Stimulated activated CD8-positive, alpha-beta memory T cell treated with anti-CD3 and anti-CD28 coated beads, Interleukin-7, amount 100 ng/mL, for 1 hour (primary cell): ENCODE measurements around the gene TMEM45B.
"Not testable (repeated sequence)": the region's sequence is repeated elsewhere in the genome, so short reads cannot be mapped to it uniquely, and the experiment has no call there.

Source experiments
- DNase-seq, 2 donors: peaks; one replicate each; pipeline ENCODE4 v3.0.0-alpha.2; 2020; ENCODE audit warnings: low read depth in 2 of 2

Gene TMEM45B

DNA sequence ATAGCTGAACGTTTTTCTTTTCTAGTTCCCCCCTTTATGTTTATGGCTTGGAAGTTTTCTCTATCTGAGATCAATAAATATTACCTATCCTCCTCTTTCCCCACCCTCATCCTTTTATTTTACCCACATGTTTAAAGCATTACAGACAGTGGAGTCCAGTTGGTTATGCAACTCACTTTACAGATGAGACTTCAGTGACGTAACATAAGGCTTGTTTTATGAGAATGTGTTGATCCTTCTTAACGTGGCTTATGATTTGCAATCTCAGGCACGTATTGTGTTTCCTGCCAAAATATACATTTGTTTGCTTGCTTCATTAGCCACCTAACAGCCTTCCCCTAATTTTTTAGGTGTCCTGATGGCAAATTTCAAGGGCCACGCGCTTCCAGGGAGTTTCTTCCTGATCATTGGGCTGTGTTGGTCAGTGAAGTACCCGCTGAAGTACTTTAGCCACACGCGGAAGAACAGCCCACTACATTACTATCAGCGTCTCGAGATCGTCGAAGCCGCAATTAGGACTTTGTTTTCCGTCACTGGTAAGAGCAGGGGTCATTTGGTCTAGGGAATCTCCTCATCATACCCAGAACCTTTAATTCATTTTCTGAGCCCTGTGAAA, 36.6 kb downstream of the TMEM45B start:
- DNase-seq = no peak

DNA sequence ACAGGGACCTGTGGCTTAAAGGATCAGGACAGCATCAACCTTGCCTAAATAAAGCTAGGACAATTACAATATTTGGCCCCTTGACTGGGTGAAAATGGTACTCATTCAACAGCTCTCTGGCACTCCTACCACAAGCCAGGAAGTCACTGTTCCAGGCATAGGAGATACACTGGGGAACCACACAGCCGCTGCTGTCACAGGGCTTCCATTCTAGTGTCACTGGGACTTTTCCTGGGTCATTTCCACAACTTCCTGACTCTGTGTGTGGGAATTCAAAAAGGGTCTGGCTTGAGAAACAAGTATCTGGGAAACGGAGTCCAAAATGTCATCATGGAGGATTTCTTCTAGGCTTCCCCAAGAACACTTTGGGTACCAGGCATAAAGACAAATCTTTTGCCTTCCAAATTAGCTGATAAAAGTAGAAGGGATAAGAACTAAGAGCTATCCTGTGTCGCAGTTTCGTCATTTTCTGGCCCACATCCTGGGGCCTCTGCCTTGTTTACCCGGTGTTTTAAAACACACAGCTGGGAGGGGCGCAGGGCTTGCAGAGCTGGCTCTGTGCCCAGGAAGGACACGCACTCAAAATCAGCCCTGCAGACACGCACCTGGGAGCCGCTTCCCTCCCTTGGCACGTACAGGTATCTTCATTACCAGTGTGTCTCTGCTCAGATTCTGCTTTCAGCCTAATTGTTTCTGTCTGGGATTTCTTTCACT, 38.0 kb downstream of the TMEM45B start:
- peak in 1 of 2 donors; percentile 19 for DNase-seq

DNA sequence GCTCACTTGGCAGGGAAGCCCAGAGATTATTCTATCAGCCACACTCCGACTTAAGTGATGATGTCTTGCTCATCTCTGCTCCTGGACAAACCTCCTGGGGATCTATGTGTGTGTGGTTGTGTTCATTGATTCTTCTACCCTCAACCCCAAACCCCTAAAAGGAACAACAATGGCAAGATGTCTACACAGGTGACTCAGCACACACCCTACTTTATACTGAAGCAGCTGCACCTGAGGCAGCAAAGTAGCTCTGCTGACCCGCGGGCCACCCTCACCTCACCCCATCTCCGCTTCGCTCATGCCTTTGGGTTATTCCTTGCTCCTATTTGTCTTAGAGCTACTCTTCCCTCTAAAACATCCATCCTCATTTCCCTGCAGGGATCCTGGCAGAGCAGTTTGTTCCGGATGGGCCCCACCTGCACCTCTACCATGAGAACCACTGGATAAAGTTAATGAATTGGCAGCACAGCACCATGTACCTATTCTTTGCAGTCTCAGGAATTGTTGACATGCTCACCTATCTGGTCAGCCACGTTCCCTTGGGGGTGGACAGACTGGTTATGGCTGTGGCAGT, 38.7 kb downstream of the TMEM45B start:
- DNase-seq = no peak

DNA sequence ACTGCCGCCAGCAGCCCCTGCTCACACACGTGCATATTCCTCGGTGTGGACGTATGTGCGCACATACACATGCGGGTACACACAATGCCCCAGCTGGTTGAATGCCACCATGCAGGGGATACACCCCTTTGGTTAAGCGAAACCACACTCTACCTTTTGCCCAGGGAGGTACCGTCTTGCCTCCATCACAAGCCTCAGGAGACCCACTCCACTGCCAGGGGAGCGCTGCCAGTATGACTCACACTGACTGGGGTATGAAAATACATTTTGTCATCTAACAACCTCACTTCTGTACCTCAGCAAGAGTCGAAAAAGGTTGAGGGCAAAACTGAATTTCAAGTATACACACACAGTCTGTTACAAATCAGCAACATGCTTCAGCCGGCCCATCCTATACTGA, 39.4 kb downstream of the TMEM45B start:
- no peak for DNase-seq

DNA sequence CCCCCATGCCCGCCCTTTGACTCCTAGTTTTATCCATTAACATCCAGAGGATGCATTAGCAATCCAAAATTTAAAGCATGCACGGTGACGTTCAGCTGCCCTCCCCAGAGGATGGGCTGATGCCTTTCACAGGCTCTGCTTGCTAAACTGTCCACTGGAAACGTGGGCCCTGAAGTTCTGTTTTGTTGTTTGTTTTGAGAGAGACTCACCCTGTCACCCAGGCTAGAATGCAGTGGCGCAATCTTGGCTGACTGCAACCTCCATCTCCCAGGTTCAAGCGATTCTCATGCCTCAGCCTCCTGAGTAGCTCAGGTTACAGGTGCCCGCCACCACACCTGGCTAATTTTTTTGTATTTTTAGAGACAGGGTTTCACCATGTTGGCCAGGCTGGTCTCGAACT, 40.4 kb downstream of the TMEM45B start:
- DNase-seq = no peak

DNA sequence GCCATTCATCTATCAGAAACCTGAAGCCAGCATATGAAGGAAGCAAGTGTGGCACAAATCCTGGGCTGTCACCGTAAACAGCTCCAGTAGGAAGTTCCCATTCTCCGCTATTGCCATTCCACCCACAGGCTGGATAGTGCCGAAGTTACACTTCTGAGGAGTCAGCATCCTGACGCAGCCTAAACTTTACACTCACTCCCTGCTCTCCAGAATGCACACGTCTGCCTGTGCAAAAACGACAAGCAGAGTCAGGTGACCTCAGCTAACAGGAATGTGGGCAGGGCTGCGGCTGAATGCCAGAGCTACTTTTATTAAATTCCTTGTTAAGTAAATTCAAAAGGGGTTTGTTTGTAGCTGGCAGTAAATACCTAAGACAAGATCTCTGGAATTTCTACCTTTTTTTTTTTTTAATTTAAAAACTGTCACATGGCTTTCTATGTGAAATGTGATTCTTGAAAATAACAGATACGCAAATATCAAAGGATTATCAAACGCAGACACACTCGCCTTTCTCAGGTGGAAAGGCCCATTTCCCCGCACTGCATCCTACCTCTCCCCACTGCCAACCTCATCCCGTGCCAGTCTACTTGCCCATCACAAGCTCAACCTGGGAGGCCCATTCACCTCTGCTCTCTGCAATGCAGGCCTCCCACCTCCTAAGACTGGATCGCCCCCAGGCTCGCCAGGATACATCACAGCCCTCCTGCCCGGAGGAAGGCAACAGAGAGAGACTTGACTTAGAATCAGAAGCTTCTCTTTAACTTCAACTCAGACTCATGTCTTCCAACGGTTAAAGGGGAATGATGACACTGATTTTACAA, 46.3 kb downstream of the TMEM45B start:
- no peak for DNase-seq

DNA sequence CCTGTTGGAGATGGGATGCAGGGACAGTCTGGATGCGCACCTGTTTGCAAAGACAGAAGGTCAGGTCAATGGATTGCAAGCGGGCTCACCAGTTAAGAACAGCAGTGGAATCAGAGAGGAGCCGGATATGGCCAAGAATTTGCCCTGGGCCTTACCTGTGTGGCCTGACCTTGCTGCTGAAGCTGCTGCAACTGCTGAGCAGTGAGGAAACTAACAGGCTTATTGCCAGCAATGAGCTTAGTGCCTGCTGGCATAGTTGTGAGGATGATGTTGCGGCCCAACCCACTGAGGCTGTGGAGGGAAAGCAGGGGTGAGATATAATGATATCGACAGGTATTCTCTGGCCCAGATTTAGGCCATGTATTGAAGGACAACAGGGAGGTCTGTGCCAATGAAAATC, 49.2 kb downstream of the TMEM45B start:
- no peak for DNase-seq

DNA sequence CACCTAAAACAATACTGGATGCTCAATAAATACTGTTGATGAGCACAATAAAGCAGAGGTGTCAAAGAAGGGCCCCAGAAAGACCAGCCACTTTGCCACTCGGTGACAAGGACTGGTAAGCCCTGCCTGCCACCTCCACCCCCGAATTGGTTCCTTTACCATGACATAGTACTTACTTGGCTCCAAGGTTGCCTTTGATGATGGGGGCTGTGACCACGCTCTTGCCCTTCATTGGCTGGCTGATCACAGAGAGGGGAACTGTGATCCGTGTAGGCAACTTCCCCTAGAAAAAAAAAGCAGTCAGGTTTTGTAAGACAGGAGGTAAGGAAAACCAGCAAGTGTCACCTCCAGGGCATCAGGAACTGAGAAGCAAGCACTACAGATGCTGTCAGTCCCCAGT, 50.1 kb downstream of the TMEM45B start:
- no peak for DNase-seq

DNA sequence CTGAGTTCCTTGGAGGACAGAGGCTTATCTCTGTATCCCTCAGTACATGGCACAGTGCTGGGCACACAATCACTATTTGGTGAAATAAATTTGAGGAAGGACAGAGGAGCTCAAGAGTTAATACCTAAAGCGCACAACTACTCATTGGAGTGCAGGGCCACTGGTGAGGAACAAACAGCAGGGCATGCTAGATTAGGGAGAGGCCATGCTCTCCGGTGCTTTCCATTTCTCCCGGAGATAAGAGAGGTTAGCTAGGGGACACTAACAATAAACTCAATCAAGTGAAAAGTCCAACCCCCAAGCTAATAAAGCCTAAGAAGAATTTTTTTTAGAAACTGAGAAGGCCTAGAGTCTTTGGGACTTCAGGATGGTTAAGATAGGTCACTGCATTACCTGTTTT, 50.7 kb downstream of the TMEM45B start:
- no peak for DNase-seq

DNA sequence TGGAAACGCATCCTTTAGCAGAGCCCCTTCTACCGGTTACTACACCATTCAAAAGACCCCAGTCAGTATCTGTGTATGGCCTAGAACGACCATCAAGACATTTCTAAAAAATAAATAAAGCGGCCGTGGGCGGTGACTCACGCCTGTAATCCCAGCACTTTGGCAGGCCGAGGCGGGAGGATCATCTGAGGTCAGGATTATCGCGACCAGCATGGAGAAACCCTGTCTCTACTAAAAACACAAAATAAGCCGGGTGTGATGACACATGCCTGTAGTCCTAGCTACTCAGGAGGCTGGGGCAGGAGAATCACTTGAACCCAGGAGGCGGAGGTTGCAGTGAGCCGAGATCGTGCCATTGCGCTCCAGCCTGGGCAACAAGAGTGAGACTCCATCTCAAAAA, 53.0 kb downstream of the TMEM45B start:
- not testable (repeated sequence) for DNase-seq

DNA sequence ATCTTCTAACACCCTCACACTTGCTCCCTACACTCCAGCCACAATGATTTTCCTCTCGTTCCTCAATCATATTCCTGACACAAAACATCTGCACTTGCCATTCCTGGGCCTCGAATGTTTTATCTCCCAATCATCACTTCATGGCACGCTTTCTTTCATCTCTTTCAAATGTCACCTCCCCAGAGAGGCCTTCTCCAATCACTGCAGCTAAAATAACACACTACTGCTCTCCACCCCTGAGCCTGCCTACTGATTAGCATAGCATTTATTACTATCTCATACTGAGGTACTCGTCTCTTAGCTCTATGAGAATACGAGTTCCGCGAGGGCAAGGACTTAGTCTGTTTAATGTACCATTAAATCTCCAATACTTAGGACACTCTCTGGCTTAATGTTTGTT, 56.3 kb downstream of the TMEM45B start:
- no peak for DNase-seq

DNA sequence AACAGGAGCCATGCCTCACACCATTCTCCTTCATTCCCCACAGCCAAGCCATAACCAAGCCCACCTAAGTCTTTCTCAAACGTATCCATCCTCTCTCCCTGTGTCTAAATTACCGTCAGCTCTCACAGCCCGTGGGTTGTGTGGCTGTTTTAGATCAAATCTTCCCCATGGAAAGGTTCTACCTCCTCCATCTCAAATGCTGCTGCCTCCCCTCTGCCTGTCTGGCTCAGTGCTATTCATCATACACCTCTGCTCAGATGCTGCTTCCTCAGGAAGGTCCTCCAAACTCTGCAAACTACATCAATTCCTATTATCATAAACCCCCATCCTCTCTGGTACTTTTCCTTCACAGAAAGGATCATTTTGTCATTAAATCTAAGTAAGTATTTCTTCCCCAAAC, 64.7 kb downstream of the TMEM45B start:
- DNase-seq = no peak

DNA sequence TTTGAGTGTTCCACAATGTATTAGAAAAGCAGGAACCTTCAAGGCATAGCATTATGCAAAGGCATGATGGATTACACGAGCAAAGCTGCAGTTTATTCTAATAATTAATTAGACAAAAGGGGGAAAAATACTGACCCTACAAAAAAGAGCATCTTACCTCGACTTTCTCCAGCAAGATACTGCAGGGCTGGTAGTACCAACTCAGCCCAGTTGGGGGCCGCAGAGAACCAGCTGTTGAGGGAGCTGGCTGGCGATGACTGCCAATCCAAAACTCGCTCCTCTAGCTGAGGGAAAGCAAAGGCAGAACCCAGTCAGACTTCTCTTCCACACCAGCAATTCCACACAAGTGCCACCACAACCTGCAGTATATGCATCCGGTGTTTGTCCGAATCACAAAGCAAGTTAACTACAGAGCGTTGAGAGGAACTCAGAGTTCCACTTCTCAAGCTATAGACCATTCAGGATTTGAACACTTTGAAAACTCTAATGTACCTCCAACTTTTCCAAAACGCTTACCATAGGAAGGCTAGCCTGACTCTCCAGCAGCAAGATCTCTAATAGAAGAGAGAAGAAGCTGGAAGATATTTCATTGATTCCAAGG, 66.0 kb downstream of the TMEM45B start:
- DNase-seq = peak in 1 of 2 donors; percentile 13

DNA sequence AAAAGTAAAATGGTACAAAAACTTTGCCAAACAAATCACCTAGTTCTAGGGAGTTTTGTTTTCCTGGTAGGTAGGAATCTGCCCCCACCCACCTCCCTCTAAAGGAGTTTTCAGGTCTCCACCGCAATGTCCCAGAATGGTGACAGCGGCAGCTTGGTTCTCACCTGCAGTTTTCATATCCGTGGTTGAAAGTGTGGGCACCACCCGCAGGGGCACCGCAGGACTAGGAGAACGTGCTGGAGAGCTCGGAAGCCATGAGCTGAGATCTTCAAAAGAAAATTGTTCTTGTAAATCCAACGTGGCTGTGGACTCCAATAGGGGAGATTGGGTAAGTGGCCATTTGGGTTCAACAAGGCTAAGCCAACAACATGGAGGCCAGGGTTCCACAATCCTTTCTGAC, 68.9 kb downstream of the TMEM45B start:
- DNase-seq = no peak

DNA sequence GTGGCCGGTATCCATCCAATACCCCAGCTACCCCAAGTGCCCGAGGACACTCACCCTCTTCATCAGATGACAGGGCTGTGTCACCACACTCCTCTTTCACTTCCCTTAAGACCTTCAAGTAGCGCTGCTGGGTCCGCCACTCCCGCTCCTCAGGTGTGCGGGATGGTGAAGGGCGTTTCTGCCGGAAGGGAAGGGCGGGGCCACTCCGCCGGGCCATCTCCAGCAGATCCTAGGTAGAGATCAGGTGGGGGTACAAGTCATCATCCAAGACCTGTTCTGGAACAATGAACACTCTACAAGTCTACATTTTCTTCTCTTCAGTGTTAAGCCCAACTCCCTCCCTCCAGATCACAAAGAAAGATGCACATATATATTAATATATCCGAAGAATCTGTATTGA, 69.7 kb downstream of the TMEM45B start:
- no peak for DNase-seq

DNA sequence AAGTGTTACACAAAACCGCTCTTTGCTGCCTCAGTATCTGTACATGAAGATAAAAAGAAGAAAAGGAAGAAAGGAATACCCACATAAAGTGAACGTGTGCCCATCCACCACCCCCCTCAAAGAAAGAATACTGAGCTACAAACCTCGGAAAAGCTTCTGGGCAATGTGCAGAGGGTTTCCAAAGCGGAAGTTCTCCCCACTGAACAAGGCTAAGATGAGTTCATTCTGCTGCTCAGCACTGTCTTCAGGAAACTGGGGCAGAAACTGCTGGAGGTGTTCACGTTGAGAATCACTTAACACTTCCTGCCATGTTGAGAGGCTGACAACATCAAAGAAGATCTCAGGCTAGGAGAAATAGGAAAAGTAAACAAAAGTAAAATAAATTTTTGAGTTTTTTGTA, 72.8 kb downstream of the TMEM45B start:
- no peak for DNase-seq

DNA sequence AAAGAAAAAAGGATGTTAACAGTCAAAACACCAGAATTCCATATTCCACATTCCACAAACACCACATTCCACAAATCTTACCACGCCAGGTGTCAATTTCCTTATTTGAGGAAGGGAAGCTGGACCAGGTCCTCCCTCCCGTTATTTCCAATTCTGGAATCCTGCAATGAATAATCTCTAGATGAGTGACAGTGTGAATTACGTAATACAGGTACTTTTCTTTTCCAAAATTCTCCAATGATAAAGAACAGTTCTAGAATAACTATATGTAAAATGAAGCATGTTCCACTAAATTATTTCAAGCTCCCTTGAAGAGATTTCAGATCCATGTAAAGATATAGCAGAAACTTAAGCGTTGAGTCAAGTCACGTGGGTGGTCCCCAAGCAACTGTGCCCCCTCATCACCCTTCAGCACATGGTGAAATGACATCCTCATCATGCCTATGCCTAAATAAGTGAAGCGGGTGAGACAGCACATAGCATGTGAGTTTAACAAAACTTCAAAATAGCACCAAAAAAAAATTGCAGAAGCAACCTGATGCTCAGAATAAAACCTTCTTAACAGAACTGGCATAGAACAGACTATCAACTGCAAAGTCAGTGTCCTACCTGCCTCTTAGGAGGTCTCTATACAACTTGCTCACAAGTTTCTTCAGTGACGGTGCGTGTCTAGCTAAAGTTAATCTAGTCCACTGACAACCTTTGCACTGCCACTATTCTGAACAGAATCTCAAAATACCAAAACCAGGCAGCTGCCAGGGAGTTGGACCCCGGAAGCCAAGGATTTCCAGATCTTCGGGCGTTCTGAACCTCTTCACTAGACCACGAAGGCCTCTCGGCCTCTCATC, 78.9 kb downstream of the TMEM45B start:
- DNase-seq = no peak

DNA sequence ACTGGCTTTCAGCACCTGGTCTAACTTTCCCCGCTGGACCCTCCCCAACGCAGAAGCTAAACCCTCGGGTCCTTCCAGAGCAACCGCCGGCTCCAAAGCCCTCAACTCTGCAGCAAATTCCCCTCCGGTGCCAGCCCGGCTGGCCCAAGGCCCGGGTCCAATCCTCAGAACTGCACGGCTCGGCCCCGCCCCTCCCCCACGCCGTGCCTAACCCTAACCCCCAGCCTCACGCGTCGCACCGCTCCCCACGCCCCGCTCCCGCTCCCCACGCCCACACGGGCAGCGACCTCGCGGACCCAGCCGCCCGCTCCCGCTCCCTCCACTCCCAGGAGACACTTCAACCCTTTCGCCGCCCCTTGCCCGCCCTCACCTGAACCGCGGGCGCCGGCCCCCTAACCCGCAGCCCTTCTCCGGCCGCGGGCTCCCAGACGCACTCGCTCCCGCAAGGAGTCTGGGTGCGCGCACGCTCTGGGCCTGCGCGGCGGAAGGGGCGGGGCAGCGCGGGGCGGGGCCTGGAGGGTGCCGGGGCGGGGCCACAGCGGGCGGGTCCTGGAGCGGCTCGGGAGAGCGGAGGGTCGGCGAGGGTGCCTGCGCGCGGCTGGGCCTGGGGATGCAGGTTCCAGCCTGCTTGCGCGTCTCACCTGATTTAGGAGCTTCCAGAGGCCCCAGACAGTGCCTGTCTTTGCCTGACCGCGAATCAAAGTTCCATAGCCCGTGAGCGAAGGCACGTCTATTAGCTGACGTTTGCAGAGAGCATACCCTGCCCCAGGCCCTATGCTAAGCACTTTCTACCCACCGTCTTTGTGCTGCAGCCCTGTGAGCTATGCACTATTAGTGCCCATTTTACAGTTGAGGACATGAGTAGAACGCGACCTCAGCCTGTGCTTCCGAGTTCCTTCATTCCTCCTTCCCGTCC, 79.7 kb downstream of the TMEM45B start, which contains the start of gene NFRKB:
Gene NFRKB (minus strand): TSS at position 453 of the 916 bp plus-strand sequence. CDS start 2,729 bp downstream, outside the sequence.
- DNase-seq = peak; percentile 78 to 84

DNA sequence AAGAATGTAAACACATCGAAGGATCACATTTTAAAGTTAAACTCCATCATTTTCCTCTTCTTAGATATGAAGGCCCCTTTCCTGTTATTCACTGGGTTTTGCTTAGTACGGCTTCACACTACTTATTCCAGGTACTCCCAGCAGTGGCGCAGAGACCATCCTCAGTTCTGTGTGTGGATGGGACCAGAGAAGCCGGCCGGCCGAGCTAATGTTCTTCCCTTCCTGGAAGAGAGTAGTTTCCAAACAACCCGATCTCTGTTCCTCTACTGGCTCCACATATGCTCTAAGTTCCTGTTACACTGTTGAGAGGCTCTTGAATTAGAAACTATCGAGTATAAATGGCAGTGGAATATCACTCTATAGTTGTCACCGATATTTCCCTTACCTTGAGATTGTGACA, 80.4 kb downstream of the TMEM45B start:
- no peak for DNase-seq

DNA sequence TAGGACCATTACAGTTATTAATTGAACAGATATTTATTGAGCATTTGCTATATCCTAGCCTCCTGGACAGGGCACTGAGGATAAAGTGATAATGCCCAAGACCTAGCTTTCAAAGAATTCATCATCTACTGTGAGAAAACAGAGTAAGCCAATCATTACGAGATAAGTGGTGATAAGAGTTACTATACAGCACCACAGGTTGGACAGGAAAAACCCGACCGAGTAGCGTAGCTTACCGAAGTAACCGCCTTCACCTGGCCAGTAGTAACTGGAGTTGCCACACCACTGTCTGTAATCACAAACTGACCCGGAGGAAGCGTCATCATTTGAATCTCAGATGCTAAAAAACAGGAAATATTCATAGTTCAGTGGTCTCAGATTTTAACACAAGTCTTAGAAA, 89.8 kb downstream of the TMEM45B start:
- DNase-seq = no peak
